RKO (cell line): ENCODE measurements around the gene NELL1.

Experiments
- DNase-seq: peaks from one replicate; pipeline ENCODE4 v3.0.0-alpha.2; 2016; ENCODE audit warnings: low spot score

NELL1 gene

GRCh38 chr11:20668844-20669819, at the start of gene NELL1:
Gene NELL1 (plus strand): TSS chr11:20669586.
- DNase-seq: no peak

GRCh38 chr11:20620988-20621387, 48.4 kb upstream of the NELL1 start:
- no peak for DNase-seq

GRCh38 chr11:20621679-20622078, 47.7 kb upstream of the NELL1 start:
- DNase-seq: no peak

- DNase-seq: no peak
Measured at GRCh38 chr11:20623252-20623651, 46.1 kb upstream of the NELL1 start.

DNA sequence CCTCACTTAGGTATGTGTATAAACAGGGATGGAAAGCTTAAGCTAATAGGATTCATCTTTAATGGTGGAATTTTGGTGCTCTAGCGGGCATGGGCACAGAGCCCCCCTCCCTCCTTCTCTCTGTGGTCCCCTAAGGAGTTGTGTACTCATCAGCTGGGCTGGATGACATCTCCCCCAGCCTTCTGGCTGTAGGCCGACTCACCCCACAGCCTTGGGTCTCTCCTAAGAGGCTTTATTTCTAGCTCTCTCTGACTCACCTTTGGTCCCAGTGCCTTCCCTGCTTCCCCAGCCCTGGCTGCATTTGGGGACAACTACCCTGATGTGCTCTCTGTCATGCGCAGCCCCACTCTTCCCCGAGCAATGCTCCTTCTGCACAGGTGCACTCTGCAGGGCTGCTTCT, 43.1 kb upstream of the NELL1 start:
- DNase-seq: no peak

GRCh38 chr11:20627026-20627425, 42.4 kb upstream of the NELL1 start:
- DNase-seq: no peak

GRCh38 chr11:20627701-20628100, 41.7 kb upstream of the NELL1 start:
- DNase-seq: no peak

GRCh38 chr11:20631519-20632168, 37.7 kb upstream of the NELL1 start:
- no peak for DNase-seq

GRCh38 chr11:20632169-20632532, 37.2 kb upstream of the NELL1 start:
- no peak for DNase-seq

- DNase-seq: no peak
Measured at GRCh38 chr11:20634044-20634443, 35.3 kb upstream of the NELL1 start.

DNA sequence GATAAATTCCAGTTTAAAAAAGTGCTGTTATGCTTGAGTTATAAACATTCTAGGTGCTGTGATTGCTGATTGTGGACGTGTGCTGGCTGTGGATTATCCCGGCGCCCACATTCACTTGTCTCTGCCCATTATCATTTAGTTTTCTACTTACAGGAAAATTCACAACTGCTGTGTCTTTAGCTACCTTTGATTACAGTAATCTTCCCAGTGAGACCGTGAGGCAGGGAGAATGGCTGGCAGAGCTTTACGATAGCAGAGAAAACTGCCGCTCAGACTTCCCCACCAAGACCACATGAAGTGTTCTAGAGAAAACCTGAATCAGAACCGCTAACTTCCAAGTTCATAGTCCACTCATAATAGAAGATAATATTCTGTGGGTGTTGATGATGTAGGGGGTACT, 34.6 kb upstream of the NELL1 start:
- no peak for DNase-seq

- DNase-seq: no peak
Measured at GRCh38 chr11:20638074-20638473, 31.3 kb upstream of the NELL1 start.

GRCh38 chr11:20639688-20640087, 29.7 kb upstream of the NELL1 start:
- no peak for DNase-seq

DNA sequence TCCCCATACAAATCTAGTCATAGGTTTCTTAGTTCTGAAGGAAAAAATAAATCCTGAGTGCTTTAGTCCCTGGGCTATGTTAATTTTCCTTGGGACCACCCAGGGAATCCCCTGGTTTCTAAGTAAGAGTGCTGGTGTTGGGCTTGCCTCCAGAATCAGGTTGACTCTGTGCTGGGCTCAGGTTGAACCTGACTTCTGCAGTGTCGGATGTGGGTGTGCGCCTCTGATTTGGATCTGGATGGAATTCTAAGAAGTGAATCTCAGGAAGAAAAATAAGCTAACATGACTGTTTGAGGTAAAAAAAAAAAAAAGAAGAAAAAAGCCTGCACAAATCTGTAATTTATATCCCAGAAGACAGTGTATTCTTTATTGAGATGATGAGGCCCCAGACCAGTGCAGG, 29.0 kb upstream of the NELL1 start:
- DNase-seq: no peak

GRCh38 chr11:20644360-20644759, 25.0 kb upstream of the NELL1 start:
- DNase-seq: no peak

DNA sequence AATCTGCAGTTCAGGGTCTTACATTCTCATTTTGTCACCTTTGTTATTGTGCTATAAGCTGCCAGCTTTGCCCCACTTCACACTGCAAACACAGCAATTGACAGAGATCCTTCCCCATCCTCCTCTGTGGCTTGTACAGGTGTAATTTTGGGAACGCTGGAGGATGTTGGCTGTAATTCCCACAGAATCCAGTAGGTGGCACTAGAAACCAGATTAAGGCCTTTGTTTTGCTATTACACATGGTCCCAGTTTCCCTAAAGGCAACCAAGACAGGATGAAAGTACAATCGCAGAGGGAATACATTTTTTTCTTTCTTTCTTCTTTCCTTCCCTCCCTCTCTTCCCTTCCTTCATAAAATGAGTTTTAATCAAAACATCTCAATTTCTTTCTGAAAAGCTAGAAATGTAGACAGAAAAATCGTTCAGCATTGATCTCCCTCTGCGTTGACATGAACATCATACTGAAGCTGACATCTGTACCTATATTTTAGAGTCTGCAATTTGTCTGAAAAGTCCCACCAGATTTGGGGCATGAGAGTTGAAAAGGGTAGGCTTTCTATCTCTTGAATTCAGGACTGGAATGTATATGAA, 21.3 kb upstream of the NELL1 start:
- peak; percentile 43 for DNase-seq

GRCh38 chr11:20652150-20652806, 17.1 kb upstream of the NELL1 start:
- no peak for DNase-seq

GRCh38 chr11:20654038-20654437, 15.3 kb upstream of the NELL1 start:
- DNase-seq: no peak

GRCh38 chr11:20656901-20657300, 12.5 kb upstream of the NELL1 start:
- DNase-seq: no peak

DNA sequence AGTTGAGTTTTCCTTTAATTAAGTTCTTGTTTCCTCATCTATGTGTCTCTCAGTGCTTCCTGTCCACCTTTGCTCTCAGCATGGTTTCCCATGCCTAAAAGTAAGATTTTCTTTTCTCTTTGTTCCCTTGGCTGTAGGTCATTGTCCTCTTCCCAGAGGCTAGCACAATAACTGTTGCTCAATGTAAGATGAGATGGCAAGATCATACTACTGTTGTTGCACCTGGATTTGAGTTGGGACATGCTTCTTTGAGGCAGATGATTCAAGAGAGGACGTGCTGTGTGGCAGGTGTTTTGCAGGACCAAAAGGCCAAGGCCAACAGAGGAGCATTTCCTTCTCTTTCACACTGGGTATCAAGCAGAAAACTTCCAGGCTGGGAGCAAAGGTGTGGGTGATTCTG, 11.3 kb upstream of the NELL1 start:
- no peak for DNase-seq

DNA sequence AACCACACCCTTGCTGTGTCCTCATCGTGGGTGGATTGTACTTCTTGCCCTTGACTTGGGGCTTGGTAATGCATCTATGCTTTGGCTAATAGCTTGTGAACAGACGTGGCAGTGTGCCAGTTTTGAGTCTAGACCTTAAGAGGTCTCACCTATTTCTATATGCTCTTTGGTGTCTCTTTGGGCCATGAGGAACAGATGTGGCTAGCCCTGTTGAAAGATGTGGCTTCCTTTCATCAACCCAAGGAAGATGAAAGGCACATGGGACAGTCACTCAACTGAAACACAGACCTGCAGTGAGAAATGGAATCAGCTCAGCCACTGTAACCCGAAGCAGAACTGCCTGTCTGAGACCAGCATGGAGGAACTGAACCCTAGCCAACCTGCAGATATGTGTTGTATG, 7.9 kb upstream of the NELL1 start:
- DNase-seq: no peak

- DNase-seq: no peak
Measured at GRCh38 chr11:20661850-20662249, 7.5 kb upstream of the NELL1 start.
